K562 (cell line): ENCODE data around the gene SLC2A14. TPM values are rescaled to one million over a fixed set of nuclear protein-coding genes. Genes with fewer than 3 reads are reported as not detected.
A peak's percentile ranks its signal among the peaks of the same experiment; 100 is the strongest.

Experiments
- ARID1B ChIP-seq: fragments of 450-650 bp; IDR thresholded peaks from 2 replicates; pipeline ENCODE4 v1.6.1; 2016; ENCODE audit warnings: antibody characterized with exemption, mild to moderate bottlenecking, inconsistent platforms
- CCAR2 ChIP-seq: fragments of 200-400 bp; formaldehyde crosslinking; IDR thresholded peaks from 2 replicates; pipeline ENCODE4 v1.6.1; 2017; ENCODE audit warnings: mild to moderate bottlenecking, low read depth, low read length
- CEBPG ChIP-seq, 3 experiments: fragments of 200-800 bp in 1 of 3; sonication (Bioruptor generic) in 1 of 3; sonication (generic) in 1 of 3; formaldehyde crosslinking in 1 of 3; IDR thresholded peaks in 2 of 3; conservative IDR thresholded peaks in 1 of 3; 2 replicates each; pipeline versions ENCODE4 v1.6.1 to v1.8.0; 2016 to 2022; ENCODE audit warnings: missing compliant biosample characterization in 2 of 3, missing genetic modification characterization in 2 of 3, mild to moderate bottlenecking in 1 of 3, missing genetic modification reagents in 1 of 3
- CHD4 ChIP-seq: fragments of 200-600 bp; sonication (generic); IDR thresholded peaks from 3 replicates; pipeline ENCODE4 v1.6.1; 2012; ENCODE audit warnings: low read depth, mild to moderate bottlenecking, mixed read lengths, low read length, inconsistent platforms; ENCODE audit not compliant: insufficient read depth, insufficient replicate concordance, poor library complexity, severe bottlenecking
- FOXM1 ChIP-seq, 2 experiments: fragments of 450-650 bp in 1 of 2; sonication (generic) in 1 of 2; formaldehyde crosslinking in 1 of 2; IDR thresholded peaks; 2 replicates each; pipeline versions ENCODE4 v1.6.1 to v1.9.0; 2017 to 2022; ENCODE audit warnings: low read depth in 2 of 2, mild to moderate bottlenecking in 2 of 2, missing genetic modification reagents in 1 of 2, moderate library complexity in 1 of 2
- GATA2 ChIP-seq: sonication (generic); formaldehyde crosslinking; IDR thresholded peaks from 2 replicates; pipeline ENCODE4 v1.4.0; 2020; ENCODE audit warnings: mild to moderate bottlenecking, missing genetic modification reagents
- HMGN3 ChIP-seq: IDR thresholded peaks from 2 replicates; pipeline ENCODE4 v1.6.1; 2011; ENCODE audit warnings: borderline replicate concordance, low read depth, mild to moderate bottlenecking, mixed read lengths, low read length; ENCODE audit not compliant: insufficient read length; ENCODE audit errors: extremely low read depth
- NCOA6 ChIP-seq: fragments of 450-650 bp; IDR thresholded peaks from 2 replicates; pipeline ENCODE4 v1.6.1; 2017; ENCODE audit warnings: mild to moderate bottlenecking
- NR2C2 ChIP-seq, 2 experiments: fragments of 200-800 bp in 1 of 2; sonication (Bioruptor generic) in 1 of 2; sonication (generic) in 1 of 2; formaldehyde crosslinking in 1 of 2; IDR thresholded peaks; 2 replicates each; pipeline versions ENCODE4 v1.6.1 to v1.8.0; 2016 to 2022; ENCODE audit warnings: mild to moderate bottlenecking in 1 of 2, missing compliant biosample characterization in 1 of 2, missing genetic modification characterization in 1 of 2, missing genetic modification reagents in 1 of 2
- PTBP1 ChIP-seq: fragments of 200-400 bp; formaldehyde crosslinking; IDR thresholded peaks from 2 replicates; pipeline ENCODE4 v1.6.1; 2017; ENCODE audit warnings: low read depth, low read length
- PYGO2 ChIP-seq: fragments of 450-650 bp; IDR thresholded peaks from 2 replicates; pipeline ENCODE4 v1.6.1; 2016; ENCODE audit warnings: mild to moderate bottlenecking, missing genetic modification characterization, moderate library complexity, missing compliant biosample characterization
- RBM34 ChIP-seq: fragments of 200-400 bp; formaldehyde crosslinking; IDR thresholded peaks from 2 replicates; pipeline ENCODE4 v1.6.1; 2018; ENCODE audit warnings: low read length, borderline replicate concordance; ENCODE audit not compliant: insufficient read depth
- RFX7 ChIP-seq: fragments of 250-450 bp; sonication (Bioruptor Pico); IDR thresholded peaks from 2 replicates; pipeline ENCODE4 v1.5.1; 2021; ENCODE audit warnings: mild to moderate bottlenecking
- RNF2 ChIP-seq: sonication (generic); IDR thresholded peaks from 2 replicates; pipeline ENCODE4 v1.6.1; 2016
- SMARCE1 ChIP-seq: fragments of 450-650 bp; IDR thresholded peaks from 2 replicates; pipeline ENCODE4 v1.7.1; 2016; ENCODE audit warnings: mild to moderate bottlenecking
- SP1 ChIP-seq: sonication (generic); formaldehyde crosslinking; IDR thresholded peaks from 2 replicates; pipeline ENCODE4 v1.8.1; 2022; ENCODE audit warnings: mild to moderate bottlenecking, missing genetic modification reagents
- ZEB2 ChIP-seq: fragments of 450-650 bp; IDR thresholded peaks from 2 replicates; pipeline ENCODE4 v1.6.1; 2016
- ZNF174 ChIP-seq: fragments of 250-450 bp; sonication (Bioruptor Pico); IDR thresholded peaks from 2 replicates; pipeline ENCODE4 v1.4.0; 2020; ENCODE audit warnings: mild to moderate bottlenecking
- ZNF197 ChIP-seq: fragments of 200-800 bp; sonication (Bioruptor generic); IDR thresholded peaks from 2 replicates; pipeline ENCODE4 v1.6.1; 2016; ENCODE audit warnings: low read depth, missing genetic modification characterization, missing compliant biosample characterization
- polyA plus RNA-seq, 8 experiments: library from polyadenylated mRNA; depleted of rRNA in 4 of 8; stranded (reverse) in 5 of 8; unstranded in 3 of 8; fragments of >200 nt; fragmentation: Nextera tagmentation in 2 of 8; fragmentation: Illumina TruSeq in 1 of 8; extraction: Ambion mirVana in 2 of 8; extraction: Trizol in 1 of 8; gene quantifications; 2 replicates each; pipeline versions ENCODE4 v1.2.1 to v1.2.3, GENCODE V29; 2011 to 2014; ENCODE audit warnings: inconsistent platforms in 1 of 8, missing spikeins in 1 of 8
- total RNA-seq, 7 experiments: library from RNA; depleted of rRNA in 6 of 7; stranded (reverse); fragments of >200 nt in 6 of 7; fragmentation: Illumina TruSeq in 2 of 7; extraction: Trizol in 2 of 7; gene quantifications; 2 replicates each; pipeline versions ENCODE4 v1.2.1 to v1.2.3, GENCODE V29; 2011 to 2021; ENCODE audit warnings: low replicate concordance in 1 of 7
- TF ChIP-seq, protein P1 (sequence below), 2 experiments: fragments of 250-450 bp in 1 of 2; fragments of 450-650 bp in 1 of 2; sonication (Bioruptor Pico) in 1 of 2; IDR thresholded peaks; 2 replicates each; pipeline versions ENCODE4 v1.6.1 to v1.8.0; 2016 to 2021; ENCODE audit warnings: mild to moderate bottlenecking in 2 of 2, moderate library complexity in 2 of 2, missing compliant biosample characterization in 1 of 2, missing genetic modification characterization in 1 of 2
- TF ChIP-seq, protein P2 (sequence below): IDR thresholded peaks from 3 replicates; pipeline ENCODE4 v1.6.1; 2011; ENCODE audit warnings: borderline replicate concordance, mild to moderate bottlenecking; ENCODE audit not compliant: insufficient read length, insufficient read depth
- TF ChIP-seq, protein P3 (sequence below): fragments of 450-650 bp; IDR thresholded peaks from 2 replicates; pipeline ENCODE4 v1.7.0; 2016; ENCODE audit warnings: borderline replicate concordance
- TF ChIP-seq, protein P4 (sequence below), 2 experiments: fragments of 450-650 bp in 1 of 2; sonication (generic) in 1 of 2; formaldehyde crosslinking in 1 of 2; IDR thresholded peaks in 1 of 2; conservative IDR thresholded peaks in 1 of 2; 2 replicates each; pipeline versions ENCODE4 v1.6.1 to v1.8.1; 2016 to 2023; ENCODE audit warnings: mild to moderate bottlenecking in 2 of 2, moderate library complexity in 2 of 2, inconsistent platforms in 1 of 2, missing genetic modification reagents in 1 of 2

SLC2A14 gene
- total and polyA plus RNA-seq, 9 of the 15 experiments (the other 6 are each of a cell fraction or from before 2014, with no cell fraction given) = 0.13 to 8.9 (median 4.8) TPM; not detected in 1

DNA sequence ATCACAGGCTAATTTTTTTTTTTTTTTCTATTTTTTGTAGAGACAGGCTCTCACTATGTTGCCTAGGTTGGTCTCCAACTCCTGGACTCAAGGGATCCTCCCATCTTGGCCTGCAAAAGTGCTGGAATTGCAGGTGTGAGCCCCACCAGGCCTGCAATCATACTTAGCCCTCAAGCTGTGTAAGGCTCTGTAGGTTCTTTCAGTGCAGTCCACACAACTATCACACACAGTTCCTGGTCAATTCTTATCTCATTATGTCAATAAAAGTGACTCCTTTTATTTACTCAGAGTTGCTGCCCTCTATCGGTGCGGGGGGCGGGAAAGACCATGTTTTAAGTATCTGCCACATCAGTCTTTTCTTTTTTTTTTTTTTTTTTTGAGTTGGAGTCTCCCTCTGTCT, 34.3 kb upstream of the SLC2A14 start (continued):
- no peak for TF ChIP-seq NCOA6
- TF ChIP-seq NR2C2 (CRISPR knock-in tag; IDR thresholded peaks at IDR 0.05) = no peak
- no peak for TF ChIP-seq NR2C2 (tag; IDR thresholded peaks at IDR 0.05)
- no peak for TF ChIP-seq ZNF197 (CRISPR knock-in tag)
- peak; percentile 61 for TF ChIP-seq ARID1B
- no peak for TF ChIP-seq CCAR2
- no peak for TF ChIP-seq HMGN3
- TF ChIP-seq RNF2 = no peak
- TF ChIP-seq, protein P1, sequence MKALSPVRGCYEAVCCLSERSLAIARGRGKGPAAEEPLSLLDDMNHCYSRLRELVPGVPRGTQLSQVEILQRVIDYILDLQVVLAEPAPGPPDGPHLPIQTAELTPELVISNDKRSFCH (CRISPR knock-in tag; IDR thresholded peaks at IDR 0.05) = no peak
- TF ChIP-seq, protein P1 (tag; IDR thresholded peaks at IDR 0.05) = no peak
- TF ChIP-seq ZEB2 = peak; percentile 53; the same call in 1 of the 2 replicates
- TF ChIP-seq GATA2 (CRISPR knock-in tag) = peak; percentile 57; the same call in 1 of the 2 replicates
- TF ChIP-seq RFX7 (CRISPR knock-in tag) = no peak
- TF ChIP-seq, protein P2, sequence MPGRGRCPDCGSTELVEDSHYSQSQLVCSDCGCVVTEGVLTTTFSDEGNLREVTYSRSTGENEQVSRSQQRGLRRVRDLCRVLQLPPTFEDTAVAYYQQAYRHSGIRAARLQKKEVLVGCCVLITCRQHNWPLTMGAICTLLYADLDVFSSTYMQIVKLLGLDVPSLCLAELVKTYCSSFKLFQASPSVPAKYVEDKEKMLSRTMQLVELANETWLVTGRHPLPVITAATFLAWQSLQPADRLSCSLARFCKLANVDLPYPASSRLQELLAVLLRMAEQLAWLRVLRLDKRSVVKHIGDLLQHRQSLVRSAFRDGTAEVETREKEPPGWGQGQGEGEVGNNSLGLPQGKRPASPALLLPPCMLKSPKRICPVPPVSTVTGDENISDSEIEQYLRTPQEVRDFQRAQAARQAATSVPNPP = no peak
- TF ChIP-seq PTBP1 = no peak
- peak; percentile 77 for TF ChIP-seq SMARCE1
- no peak for TF ChIP-seq CEBPG (CRISPR knock-in tag; IDR thresholded peaks at IDR 0.05)
- TF ChIP-seq CEBPG (tag; conservative IDR thresholded peaks at IDR 0.05 in 1 of 2, IDR thresholded peaks at IDR 0.05 in 1 of 2) = no peak
- no peak for TF ChIP-seq FOXM1 (IDR thresholded peaks at IDR 0.05; ENCODE audit: low read depth)
- no peak for TF ChIP-seq FOXM1 (CRISPR knock-in tag; IDR thresholded peaks at IDR 0.05; ENCODE audit: low read depth)
- TF ChIP-seq, protein P3, sequence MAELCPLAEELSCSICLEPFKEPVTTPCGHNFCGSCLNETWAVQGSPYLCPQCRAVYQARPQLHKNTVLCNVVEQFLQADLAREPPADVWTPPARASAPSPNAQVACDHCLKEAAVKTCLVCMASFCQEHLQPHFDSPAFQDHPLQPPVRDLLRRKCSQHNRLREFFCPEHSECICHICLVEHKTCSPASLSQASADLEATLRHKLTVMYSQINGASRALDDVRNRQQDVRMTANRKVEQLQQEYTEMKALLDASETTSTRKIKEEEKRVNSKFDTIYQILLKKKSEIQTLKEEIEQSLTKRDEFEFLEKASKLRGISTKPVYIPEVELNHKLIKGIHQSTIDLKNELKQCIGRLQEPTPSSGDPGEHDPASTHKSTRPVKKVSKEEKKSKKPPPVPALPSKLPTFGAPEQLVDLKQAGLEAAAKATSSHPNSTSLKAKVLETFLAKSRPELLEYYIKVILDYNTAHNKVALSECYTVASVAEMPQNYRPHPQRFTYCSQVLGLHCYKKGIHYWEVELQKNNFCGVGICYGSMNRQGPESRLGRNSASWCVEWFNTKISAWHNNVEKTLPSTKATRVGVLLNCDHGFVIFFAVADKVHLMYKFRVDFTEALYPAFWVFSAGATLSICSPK = no peak
- no peak for TF ChIP-seq ZNF174
- TF ChIP-seq PYGO2 (tag) = no peak
- TF ChIP-seq RBM34 = no peak
- TF ChIP-seq, protein P4, sequence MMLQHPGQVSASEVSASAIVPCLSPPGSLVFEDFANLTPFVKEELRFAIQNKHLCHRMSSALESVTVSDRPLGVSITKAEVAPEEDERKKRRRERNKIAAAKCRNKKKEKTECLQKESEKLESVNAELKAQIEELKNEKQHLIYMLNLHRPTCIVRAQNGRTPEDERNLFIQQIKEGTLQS (IDR thresholded peaks at IDR 0.05) = peak; percentile 42; the same call in 1 of the 2 replicates
- TF ChIP-seq, protein P4 (CRISPR knock-in tag; conservative IDR thresholded peaks at IDR 0.05) = no peak
- TF ChIP-seq CHD4 = no peak
- TF ChIP-seq SP1 = no peak
